ENCODE data around the gene PPP1R14B.
A peak's percentile ranks its signal among the peaks of the same experiment; 100 is the strongest.

PPP1R14B gene, protein sequence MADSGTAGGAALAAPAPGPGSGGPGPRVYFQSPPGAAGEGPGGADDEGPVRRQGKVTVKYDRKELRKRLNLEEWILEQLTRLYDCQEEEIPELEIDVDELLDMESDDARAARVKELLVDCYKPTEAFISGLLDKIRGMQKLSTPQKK

DNA sequence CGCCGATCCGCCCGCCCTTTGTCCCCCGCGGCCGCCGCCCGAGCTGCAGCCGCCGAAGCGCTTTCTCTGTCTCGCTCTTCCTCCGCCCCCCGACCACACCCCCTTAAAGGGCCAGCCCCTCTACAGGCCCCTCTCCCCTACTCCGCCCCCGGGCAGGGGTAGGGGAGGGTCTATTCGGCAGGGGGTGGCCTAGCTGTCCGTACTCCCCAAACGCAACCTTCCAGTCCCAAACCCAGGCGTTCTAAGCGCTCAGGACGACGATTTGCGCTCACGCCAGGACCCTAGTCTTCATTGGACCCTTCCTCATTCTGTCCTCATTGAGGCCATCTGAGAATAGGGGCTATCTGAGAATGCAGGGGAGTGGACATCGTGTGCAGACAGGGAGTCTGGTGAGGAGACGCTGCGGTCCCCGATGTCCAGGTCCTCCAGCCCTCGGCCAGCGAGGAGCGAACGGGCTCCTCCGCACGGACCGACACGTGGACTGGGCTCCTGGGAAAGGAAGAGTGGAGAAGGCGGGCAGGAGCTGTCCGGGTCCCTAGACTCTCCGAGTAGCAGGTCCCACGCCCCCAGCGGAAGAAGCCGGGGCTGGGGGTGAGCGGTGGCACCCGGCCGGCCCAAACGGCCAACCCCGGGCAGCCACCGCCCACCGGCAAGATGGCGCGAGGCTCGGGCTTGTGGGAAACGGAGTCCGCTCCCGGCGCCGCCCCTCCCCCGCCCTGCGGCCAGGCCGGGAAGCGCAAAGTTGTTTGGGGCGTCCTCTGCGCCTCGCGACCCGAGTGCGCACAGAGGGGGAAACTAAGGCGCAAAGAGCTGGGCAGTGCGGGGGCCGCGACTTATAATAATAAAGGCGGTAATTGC is at the start of gene PPP1R14B:
Gene PPP1R14B (minus strand): TSS at position 73 of the 858 bp plus-strand sequence. CDS start 270 bp downstream, outside the sequence.
- peak; percentile 91 for DNase-seq (ENCODE audit: low spot score)

DNA sequence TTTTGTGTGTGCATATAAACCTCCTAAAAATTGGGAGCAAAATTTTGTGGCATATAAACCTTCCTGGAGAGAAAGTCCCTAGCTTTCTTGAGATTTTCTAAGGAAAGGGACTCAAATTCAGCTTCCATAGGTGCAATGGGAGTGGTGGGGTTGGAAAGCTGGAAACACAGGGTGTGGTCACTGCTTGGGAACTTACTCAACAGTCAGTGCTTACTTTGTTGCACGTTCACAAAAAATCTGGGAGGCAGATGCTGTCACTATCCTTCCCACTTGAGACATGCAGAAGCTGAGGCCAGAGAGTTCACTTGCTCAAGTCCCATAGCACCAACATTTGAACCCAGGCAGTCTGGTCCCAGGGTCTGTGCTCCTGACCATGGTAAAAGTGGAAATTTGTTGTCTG is 49.5 kb upstream of the PPP1R14B start:
- no peak for DNase-seq (ENCODE audit: low spot score)

DNA sequence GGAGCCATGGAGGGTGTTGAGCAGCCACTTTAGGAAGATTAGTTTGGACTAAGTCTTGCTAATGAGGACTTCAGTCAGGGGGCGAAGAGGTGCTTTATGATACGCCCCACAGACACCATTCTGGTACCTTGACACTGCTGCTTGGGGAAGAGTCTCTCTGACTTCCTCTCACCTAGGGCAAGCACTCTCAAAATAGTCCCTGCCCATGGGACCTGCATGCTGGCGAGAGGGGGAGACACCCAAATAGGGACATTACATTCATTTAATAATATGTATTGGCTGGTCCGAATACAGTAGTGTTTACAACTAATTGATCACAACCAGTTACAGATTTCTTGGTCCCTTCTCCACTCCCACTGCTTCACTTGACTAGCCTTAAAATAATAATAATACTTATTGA is 49.0 kb upstream of the PPP1R14B start:
- DNase-seq (ENCODE audit: low spot score), result no peak

DNA sequence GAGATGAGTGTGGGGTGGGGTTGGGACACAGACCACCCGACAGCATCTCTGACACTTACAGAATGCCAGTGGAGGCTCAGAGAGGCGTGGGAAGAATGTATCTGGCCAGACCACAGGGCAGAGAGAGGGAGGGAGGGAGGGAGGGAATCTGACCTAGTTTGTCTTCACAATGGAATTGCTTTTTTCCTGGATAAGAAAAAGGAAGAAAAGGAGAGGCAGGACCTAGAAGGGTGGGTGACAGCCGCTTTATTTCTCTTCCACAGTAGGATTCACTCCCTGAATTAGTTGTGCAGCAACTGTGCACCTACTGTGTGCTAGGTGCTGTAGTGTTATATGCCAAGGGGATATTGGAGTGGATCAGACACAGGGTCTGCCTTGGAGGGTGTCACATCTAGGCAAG is 48.0 kb upstream of the PPP1R14B start:
- DNase-seq (ENCODE audit: low spot score), result no peak

DNA sequence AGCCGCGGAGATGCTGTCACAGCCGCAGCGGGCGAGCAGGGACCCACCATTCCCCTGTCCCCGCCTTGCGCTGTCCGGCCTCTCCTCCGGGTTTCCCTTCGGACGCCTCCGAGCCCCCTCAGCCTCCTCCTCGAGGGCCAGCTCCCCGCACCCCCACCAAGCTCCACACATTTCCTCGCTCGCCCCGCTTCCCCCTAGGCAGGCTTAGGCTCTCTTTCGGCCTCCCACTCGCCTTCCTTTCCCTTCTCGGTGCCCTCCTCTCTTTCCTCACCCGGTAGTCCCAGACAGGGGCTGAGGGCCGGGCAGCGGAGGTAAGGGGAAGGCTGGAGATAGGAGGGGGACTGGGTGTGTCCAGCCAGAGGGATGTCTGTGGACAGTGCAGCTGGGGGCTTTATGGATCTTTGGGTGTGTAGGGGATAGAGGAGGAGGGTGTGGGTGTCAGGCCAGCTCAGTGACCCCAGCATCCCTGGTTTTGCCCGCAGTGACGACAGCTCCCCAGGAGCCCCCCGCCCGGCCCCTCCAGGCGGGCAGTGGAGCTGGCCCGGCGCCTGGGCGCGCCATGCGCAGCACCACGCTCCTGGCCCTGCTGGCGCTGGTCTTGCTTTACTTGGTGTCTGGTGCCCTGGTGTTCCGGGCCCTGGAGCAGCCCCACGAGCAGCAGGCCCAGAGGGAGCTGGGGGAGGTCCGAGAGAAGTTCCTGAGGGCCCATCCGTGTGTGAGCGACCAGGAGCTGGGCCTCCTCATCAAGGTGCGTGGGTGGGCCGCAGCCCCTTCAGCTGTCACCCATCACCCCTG is 45.9 kb upstream of the PPP1R14B start:
- no peak for DNase-seq (ENCODE audit: low spot score)

DNA sequence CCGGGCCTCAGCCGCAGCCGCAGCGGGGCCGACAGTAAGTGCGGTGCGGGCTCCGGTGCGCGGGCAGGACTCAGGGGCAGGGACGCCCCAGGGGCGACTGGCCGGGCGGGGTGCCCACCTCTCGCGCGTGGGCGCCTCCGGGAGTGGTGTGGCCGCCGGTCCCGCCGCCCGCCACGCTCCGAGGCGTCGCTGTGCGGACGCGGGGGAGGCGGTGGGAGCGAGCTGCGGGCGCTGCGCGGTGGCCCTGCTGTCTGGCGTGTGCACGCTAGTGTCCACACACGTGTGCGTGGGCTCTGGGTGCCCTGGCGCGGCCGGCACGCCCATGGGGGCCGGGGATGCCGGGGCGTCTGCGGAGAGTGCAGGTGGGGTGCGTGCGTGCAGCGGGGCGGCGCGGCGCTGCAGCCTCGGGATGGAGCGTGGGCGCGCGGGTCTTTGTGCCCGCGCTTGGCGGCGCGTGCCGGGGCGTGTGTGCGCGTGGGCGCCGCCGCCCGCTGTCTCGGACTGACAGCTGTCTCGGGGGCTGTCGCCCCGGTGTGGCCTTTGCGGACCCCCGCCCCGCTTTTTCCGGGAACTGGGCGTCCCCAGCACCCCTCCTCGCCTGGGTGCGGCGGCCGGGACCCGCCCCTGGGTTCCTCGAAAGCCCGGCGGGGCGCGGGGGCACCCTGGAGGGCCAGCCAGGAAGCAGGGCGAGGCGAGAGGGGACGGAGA is 45.2 kb upstream of the PPP1R14B start:
- DNase-seq (ENCODE audit: low spot score), result no peak

DNA sequence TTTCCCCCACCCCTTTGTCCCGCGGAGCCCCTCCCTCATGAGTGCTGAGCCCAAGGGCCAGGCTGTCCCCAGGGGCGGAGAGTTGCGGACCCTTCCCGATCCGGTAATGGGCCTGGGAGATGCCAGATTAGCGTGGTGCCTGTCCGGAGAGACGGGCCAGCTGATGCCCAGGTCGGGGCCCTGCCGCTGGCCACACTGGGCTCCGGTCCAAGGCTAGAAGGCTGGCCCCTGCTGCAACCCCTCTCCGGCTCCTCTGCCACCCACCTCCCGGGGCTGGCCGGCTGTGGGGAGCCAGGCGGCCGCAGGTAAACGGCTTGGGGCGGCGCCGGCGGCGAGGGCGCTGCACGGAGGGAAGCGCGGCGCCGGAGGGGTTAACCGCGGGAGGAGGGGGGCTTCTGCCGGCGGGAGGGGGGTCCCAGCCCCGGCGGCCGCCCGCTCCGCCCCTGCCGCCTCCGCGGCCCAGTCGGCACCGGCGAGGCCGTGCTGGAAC is 44.6 kb upstream of the PPP1R14B start, which contains the start of gene KCNK4:
Gene KCNK4 (plus strand): TSS at position 41 of the 490 bp plus-strand sequence. CDS start 1,717 bp downstream, outside the sequence.
- no peak for DNase-seq (ENCODE audit: low spot score)

DNA sequence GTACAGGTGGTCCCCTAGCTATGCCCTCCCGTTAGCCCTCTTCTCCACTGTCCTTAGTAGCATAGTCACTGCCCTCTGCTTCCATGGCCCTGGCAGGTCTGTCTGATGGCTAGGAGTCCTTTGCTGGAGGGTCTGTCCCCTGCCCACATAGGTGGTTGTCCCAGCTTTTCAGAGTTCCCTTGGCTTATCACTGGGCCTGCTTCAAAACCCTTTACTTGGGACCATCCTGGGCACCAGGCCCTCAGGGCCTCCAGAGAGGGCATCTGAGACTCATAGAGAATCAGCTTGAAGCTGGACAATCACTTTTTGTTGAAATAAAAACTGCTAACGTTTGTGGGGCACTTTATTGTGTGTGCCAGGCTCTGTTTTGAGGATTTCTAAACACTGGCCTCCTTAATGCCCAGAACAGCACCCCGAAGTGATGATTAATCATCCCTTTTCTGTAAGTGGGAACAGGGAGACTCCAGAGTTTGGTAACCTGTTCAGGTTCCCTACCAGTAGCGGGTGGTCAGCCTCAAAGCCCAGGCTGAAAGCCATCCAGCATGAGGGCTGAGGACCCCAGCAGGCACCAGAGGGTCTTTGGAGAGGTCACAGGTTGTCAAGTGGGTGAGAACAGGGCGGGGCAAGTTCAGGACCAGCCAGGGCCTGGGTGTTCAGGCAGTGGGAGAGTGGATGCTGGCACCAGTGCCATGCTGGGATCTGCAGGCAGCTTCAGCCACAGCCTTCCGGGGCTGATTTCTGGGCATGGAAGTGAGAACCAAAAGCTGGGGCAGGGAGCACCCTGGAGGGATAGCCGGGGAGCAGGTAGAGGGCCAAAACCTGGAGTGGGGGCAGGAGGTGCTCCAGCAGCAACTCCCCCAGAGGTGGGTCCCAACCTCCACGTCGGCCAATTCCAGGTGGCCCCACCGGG is 43.9 kb upstream of the PPP1R14B start:
- DNase-seq (ENCODE audit: low spot score), result no peak

DNA sequence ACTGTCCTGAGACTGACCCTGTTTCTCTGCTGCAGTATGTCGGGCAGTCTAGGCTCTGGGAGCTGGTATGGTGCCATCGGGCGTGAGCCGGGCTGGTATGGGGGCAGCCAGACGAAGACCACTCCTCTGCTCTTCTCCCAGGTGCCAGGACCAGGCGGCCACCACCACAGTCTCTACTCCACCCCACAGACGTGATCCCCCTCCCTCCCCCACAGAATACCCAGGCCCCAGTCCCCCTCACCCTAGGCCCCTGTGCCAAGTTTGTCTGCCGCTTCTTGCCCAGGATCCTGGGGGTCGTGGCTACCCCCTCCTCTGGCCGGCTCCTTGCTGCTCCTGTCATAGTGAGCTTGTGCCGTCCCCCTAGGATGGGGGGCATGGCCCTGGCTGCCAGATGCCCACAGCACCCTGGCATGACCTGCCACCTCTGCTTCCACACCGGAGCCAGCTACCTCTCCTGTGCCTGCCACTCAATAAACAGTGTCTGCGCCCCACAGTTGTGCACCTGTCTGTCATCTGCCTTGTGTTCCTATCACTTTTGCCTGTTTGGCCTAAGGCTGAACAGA is 42.3 kb upstream of the PPP1R14B start:
- no peak for DNase-seq (ENCODE audit: low spot score)

DNA sequence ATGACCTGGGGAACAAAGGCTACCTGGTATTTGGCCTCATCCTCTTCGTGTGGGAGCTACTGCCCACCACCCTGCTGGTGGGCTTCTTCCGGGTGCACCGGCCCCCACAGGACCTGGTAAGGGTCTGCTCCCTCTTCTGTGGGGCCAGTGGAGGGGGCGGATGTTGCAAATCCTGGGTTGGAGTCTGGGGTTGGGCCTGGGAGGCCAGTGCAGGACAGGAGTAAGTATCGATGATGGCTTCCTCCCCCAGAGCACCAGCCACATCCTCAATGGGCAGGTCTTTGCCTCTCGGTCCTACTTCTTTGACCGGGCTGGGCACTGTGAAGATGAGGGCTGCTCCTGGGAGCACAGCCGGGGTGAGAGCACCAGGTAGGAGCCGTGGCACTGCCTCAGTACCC is 41.6 kb upstream of the PPP1R14B start:
- DNase-seq (ENCODE audit: low spot score), result no peak

DNA sequence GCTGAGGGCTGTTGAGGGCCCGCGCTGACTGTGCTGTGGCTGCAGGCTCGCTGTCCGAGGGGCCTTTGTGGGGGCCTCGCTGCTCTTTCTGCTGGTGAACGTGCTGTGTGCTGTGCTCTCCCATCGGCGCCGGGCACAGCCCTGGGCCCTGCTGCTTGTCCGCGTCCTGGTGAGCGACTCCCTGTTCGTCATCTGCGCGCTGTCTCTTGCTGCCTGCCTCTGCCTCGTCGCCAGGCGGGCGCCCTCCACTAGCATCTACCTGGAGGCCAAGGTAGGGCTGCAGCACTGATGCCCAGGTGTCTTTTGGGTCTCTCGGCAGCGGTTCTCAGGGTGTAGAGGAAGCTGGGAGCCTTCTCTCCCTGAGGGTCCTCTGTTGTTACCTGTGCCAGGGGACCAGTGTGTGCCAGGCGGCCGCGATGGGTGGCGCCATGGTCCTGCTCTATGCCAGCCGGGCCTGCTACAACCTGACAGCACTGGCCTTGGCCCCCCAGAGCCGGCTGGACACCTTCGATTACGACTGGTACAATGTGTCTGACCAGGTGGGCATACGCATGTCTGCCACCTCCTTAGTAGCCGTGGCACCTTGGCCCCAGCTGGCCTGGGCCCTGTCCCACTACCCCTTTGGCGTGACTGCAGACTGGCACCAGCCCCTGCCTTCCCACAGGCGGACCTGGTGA is 41.1 kb upstream of the PPP1R14B start:
- no peak for DNase-seq (ENCODE audit: low spot score)

DNA sequence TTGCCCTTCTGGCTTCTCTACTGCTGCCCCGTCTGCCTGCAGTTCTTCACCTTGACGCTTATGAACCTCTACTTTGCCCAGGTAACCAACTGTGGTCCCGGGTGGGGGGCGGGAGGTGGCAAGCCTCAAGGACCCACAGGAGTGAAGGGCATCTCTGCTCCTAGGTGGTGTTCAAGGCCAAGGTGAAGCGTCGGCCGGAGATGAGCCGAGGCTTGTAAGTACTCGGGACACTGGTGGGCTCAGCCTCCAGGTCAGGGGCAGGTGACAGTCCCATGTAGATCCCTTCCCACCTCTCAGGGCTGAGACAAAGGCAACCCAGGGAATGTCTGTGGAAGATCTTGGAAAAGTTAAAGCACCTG is 40.0 kb upstream of the PPP1R14B start:
- no peak for DNase-seq (ENCODE audit: low spot score)

DNA sequence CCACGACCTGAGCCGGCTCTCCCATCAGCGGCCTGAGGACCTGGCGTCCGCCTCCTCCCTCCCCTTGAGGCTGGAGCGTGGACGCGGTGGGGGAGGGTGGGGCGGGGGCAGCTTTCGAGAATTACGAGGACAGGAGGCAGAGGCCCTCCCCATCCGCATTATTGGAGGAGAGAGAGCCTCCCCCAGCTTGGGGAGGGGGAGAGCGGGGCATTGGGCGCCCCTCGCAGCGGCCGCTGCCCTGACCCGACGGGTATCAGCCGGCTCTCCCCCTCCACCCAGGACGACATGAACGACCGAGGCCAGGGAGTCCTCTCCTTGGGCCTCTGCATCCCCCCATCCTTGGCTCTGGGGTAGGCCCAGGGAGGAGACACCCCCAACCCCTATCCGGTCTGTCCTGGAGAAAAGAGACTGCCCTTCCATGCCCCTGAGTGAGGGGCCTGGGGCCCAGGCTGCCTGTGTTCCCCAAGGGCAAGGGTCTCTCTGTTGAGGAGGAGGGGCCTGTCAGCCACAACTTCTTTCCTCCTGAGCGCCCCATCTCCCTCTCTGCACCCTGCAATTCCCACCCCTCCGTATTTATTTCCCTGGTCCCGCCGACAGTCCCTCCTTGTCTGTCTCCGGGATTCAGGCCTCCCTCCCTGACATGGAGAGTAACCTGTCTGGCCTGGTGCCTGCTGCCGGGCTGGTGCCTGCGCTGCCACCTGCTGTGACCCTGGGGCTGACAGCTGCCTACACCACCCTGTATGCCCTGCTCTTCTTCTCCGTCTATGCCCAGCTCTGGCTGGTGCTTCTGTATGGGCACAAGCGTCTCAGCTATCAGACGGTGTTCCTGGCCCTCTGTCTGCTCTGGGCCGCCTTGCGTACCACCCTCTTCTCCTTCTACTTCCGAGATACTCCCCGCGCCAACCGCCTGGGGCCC is 39.4 kb upstream of the PPP1R14B start:
- DNase-seq (ENCODE audit: low spot score), result no peak

DNA sequence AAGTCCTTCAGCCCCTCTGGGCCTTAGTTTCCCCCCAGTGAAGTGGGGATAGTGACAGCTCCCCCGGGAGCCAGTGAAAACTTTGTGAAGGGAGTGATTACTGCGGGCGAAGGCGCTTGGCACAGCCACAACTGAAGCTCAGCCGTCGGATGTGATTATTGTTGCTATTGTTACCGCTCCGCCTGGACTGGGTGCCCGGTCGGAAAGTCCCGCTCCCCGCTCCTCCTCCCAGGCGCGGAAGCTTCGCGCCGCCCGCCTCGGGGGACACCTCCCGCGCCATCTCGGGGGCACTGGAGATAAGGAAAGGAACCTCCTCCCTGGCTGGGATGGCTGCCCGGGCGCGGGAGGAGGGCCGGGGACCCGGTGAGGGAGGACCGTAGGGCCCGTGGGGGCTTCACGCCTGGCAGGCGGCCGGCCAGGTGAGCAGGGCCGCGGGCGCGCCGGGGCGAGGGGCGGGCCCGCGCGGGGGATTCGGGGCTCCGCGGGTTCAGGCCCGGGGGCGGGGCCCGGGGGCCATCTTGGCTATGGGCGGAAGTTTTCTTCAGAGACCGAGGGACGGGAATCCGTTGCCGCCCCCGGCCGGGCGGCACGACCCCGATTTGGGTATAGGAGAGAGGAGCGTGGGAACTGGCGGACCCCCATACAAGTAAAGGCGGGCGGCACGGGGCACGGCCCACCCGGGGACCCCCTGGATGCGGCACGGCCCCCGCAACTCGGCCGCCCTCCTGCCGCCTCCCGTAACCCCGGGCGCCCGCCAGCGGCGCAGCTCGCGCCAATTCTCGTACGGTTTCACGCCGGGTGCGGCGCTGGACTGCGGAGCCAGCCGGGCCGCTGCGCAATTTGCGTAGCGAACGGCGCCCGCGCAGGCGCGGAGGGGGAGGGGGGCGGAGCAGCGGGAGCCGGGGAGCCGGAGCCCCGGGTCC is 38.5 kb upstream of the PPP1R14B start, which contains the start of gene GPR137:
Gene GPR137 (plus strand): TSS at position 887 of the 923 bp plus-strand sequence. CDS start 677 bp downstream, outside the sequence.
- DNase-seq (ENCODE audit: low spot score), result peak; percentile 82

DNA sequence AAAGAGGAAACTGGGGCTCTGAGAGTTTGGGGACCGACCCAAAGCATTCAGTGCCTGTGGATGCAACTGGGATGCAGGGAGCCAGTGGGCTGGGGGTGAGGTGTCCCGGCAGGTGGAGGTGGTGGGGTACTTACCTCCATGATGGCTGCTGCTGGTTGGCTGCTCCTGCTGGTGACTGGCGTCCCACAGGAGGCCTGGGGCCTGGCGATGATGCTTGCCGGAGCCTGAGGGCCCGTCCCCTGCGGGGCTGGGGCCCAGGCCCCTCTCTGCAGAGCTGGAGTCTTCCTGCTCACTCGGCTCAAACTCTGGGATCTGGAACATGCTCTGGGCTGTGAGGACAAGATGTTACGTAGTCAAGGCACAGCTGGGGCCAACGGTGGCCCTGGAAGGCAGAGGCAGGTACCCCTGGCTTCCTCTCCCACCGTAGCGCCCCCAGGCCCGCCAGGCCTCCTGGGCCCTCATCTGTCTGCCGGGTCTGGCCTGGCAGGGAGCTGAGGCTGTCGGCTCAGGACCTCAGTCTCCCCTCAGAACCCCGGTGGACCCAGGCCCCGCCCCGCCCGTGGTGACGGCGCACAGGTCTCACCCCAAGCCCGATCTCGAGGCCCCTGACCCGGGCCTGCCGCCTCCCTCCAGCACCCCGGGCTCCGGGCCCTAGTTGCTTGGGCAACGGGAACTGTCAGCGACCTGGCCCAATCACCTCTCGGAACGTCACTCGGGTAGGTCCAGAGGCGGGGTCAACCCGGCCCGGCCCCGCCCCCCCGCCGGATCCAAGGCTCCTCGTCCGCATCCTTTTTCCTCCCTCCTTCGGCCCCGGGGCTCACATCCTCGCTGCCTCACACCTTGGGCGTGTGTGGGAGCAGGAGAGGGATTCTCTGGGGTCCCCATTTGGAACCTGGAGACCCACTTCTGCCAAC is 37.6 kb upstream of the PPP1R14B start, which contains the start of gene BAD:
Gene BAD (minus strand): TSS at position 618 of the 914 bp plus-strand sequence. CDS start 297 bp downstream, at position 321.
- DNase-seq (ENCODE audit: low spot score), result peak; percentile 97

DNA sequence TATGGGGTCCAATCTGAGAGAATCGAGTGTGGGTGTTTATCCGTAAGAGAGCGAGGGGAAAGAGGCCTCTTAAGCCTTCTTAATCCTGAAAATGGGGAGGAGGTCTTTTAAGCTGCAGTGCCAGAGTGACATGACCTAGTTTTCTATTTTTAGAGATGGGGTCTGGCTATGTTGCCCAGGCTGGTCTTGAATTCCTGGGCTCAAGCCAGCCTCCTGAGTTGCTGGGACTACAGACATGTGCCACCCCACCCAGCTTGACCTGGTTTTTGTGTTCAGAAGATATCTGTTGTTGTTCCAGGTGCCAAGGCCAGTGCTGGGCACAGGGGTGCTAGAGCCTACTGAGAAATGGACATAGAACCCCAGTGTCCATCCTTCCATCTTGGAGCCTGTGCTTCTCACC is 36.3 kb upstream of the PPP1R14B start:
- DNase-seq (ENCODE audit: low spot score), result no peak

Data from HuH-7.5 (cell line).